GM23248 (cell line): Measurements from ENCODE around the gene RELN. TPM values are rescaled to one million over a fixed set of nuclear protein-coding genes. Genes with fewer than 3 reads are reported as not detected.

ENCODE experiments used
- DNase-seq: peaks from one replicate; pipeline ENCODE4 v3.0.0-alpha.2; 2015
- H2AFZ ChIP-seq: fragments of 200-600 bp; sonication (generic); 2 replicates; pipeline ENCODE4 v1.6.1; 2016; ENCODE audit warnings: antibody characterized with exemption
- H3F3A ChIP-seq: fragments of 200-600 bp; sonication (generic); 2 replicates; pipeline ENCODE4 v1.6.1; 2016; ENCODE audit warnings: mild to moderate bottlenecking, antibody characterized with exemption, mixed run types; ENCODE audit not compliant: insufficient read depth
- H3K27ac ChIP-seq: fragments of 200-600 bp; sonication (generic); 2 replicates; pipeline ENCODE4 v1.5.1; 2016; ENCODE audit warnings: mild to moderate bottlenecking
- H3K27me3 ChIP-seq: fragments of 200-600 bp; sonication (generic); replicated peaks from 2 replicates; pipeline ENCODE4 v1.6.1; 2016; ENCODE audit warnings: mild to moderate bottlenecking; ENCODE audit not compliant: insufficient read depth
- H3K36me3 ChIP-seq: fragments of 200-600 bp; sonication (generic); 2 replicates; pipeline ENCODE4 v1.6.1; 2016; ENCODE audit warnings: low read depth, mild to moderate bottlenecking
- H3K4me1 ChIP-seq: fragments of 200-600 bp; sonication (generic); 2 replicates; pipeline ENCODE4 v1.6.1; 2016; ENCODE audit warnings: mild to moderate bottlenecking; ENCODE audit not compliant: insufficient read depth
- H3K4me2 ChIP-seq: fragments of 200-600 bp; sonication (generic); one replicate; pipeline ENCODE4 v1.6.1; 2016; ENCODE audit warnings: mild to moderate bottlenecking; ENCODE audit not compliant: unreplicated experiment
- H3K4me3 ChIP-seq: fragments of 200-600 bp; sonication (generic); 2 replicates; pipeline ENCODE4 v1.5.1; 2016; ENCODE audit warnings: mild to moderate bottlenecking
- H3K79me2 ChIP-seq: fragments of 200-600 bp; sonication (generic); 2 replicates; pipeline ENCODE4 v1.6.1; 2016; ENCODE audit warnings: mild to moderate bottlenecking; ENCODE audit not compliant: insufficient read depth
- H3K9ac ChIP-seq: fragments of 200-600 bp; sonication (generic); 2 replicates; pipeline ENCODE4 v1.6.1; 2016; ENCODE audit warnings: mild to moderate bottlenecking
- H3K9me2 ChIP-seq: fragments of 200-600 bp; sonication (generic); 2 replicates; pipeline ENCODE4 v1.6.1; 2016; ENCODE audit warnings: mixed run types, mild to moderate bottlenecking, moderate library complexity; ENCODE audit not compliant: insufficient read depth
- H3K9me3 ChIP-seq: fragments of 200-600 bp; sonication (generic); one replicate; pipeline ENCODE4 v1.6.1; 2017; ENCODE audit warnings: low read depth
- H4K20me1 ChIP-seq: fragments of 200-600 bp; sonication (generic); 2 replicates; pipeline ENCODE4 v1.6.0; 2016; ENCODE audit not compliant: insufficient read depth
- EZH2 ChIP-seq: fragments of 200-600 bp; sonication (generic); IDR thresholded peaks from 2 replicates; pipeline ENCODE4 v1.6.1; 2018; ENCODE audit warnings: antibody characterized with exemption, mild to moderate bottlenecking; ENCODE audit not compliant: insufficient read depth, poor library complexity, severe bottlenecking
- EZH2phosphoT487 ChIP-seq: fragments of 200-600 bp; sonication (generic); IDR thresholded peaks from 2 replicates; pipeline ENCODE4 v1.6.1; 2018; ENCODE audit warnings: antibody characterized with exemption, moderate library complexity, mild to moderate bottlenecking, low read depth; ENCODE audit not compliant: insufficient read depth
- WGBS, 2 experiments: methylation state at CpG; one replicate each; pipeline ENCODE4 v1.1.6; 2015 to 2017; ENCODE audit warnings: low lambda C conversion rate in 2 of 2, low coverage in 1 of 2; ENCODE audit errors: missing lambda C conversion rate in 2 of 2; 5-methylcytosine and 5-hydroxymethylcytosine counted together
- in situ Hi-C: fragments of 300-500 bp; cut with MboI; formaldehyde crosslinking; loops from 2 replicates; pipeline ENCODE4 v1.15.0; 2020
- polyA plus RNA-seq: library from polyadenylated mRNA; unstranded; fragments of >200 nt; fragmentation: Nextera tagmentation; extraction: Ambion mirVana; gene quantifications from 2 replicates; pipeline ENCODE4 v1.2.1, GENCODE V29; 2016
- total RNA-seq: library from RNA; depleted of rRNA; stranded (reverse); fragments of >200 nt; shearing (Covaris generic); gene quantifications from 2 replicates; pipeline ENCODE4 v1.2.3, GENCODE V29; 2014

The RELN gene
- total and polyA plus RNA-seq, 2 experiments from 2014 or later: 0.76 to 0.97 TPM

DNA sequence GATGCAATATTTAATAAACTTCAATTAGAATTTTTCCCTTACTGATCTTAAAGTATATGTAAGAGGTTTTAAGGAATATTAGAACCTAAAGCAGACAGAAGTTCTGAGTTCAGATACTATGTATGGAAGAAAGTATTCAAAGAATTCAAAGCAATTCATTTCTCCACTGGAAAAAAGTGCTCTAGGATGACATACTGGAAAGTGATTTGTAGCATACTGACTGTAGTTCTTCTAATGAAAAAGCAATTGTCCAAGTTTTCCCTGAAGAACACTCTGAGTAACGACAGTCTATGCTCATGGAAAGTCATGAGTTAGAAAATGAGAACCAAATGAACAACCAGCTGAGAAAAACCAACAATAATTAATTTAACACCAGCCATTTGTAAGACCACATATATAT is 362.7 kb downstream of the RELN start:
- Histone ChIP-seq H4K20me1 (no peaks in the 10 kb centered on the region), H3K9me3 (peaks cover 2% of the 10 kb centered on the region), H3K4me2 (no peak overlapping the region), H3K79me2 (no peaks in the 10 kb centered on the region), H3K4me3 (no peak overlapping the region), H3K4me1 (peaks cover 12% of the 10 kb centered on the region), H3K27ac (no peak overlapping the region), H3F3A (no peaks in the 10 kb centered on the region), H3K9me2 (no peaks in the 10 kb centered on the region; the same call in 1 of the 2 replicates), H3K27me3 (no peaks in the 10 kb centered on the region), H3K9ac (no peak overlapping the region), H3K36me3 (no peaks in the 10 kb centered on the region), H2AFZ (peak overlapping the region; percentile 25)
- WGBS, 2 experiments: 67 to 79% methylated on average over 1 of the region's 1 CpG
- peak; percentile 27 for DNase-seq
- in situ Hi-C loops: no loop called here
- TF ChIP-seq EZH2: no peak
- TF ChIP-seq EZH2phosphoT487: no peak

DNA sequence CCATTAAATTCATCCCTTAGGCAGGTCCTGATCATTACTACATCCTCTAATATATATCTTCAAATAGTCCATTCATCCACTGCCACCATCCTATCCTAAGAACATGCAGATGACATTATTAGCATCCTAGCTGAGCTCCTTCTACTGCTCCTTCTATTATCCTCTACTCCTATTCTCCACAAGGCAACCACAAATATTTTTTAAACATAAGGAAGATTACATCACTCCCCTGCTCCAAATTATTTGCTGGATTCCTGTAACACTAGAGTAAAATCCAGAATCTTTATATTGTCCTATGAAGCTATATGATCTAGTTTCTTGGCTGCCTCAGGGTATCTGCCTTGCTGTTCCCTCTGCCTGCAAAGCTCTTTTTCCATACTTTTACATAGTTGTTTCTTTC is 367.2 kb downstream of the RELN start:
- Histone ChIP-seq H2AFZ (no peak overlapping the region), H3K9me3 (peaks cover 2% of the 10 kb centered on the region), H3K79me2 (no peaks in the 10 kb centered on the region), H3F3A (no peaks in the 10 kb centered on the region), H3K4me1 (peaks cover 7% of the 10 kb centered on the region), H3K4me3 (no peak overlapping the region), H3K4me2 (no peak overlapping the region), H3K27me3 (no peaks in the 10 kb centered on the region), H3K36me3 (no peaks in the 10 kb centered on the region), H3K9me2 (no peaks in the 10 kb centered on the region), H4K20me1 (no peaks in the 10 kb centered on the region), H3K27ac (no peak overlapping the region), H3K9ac (no peak overlapping the region)
- in situ Hi-C loops: no loop called here
- DNase-seq: peak; percentile 12
- no peak for TF ChIP-seq EZH2
- no peak for TF ChIP-seq EZH2phosphoT487

DNA sequence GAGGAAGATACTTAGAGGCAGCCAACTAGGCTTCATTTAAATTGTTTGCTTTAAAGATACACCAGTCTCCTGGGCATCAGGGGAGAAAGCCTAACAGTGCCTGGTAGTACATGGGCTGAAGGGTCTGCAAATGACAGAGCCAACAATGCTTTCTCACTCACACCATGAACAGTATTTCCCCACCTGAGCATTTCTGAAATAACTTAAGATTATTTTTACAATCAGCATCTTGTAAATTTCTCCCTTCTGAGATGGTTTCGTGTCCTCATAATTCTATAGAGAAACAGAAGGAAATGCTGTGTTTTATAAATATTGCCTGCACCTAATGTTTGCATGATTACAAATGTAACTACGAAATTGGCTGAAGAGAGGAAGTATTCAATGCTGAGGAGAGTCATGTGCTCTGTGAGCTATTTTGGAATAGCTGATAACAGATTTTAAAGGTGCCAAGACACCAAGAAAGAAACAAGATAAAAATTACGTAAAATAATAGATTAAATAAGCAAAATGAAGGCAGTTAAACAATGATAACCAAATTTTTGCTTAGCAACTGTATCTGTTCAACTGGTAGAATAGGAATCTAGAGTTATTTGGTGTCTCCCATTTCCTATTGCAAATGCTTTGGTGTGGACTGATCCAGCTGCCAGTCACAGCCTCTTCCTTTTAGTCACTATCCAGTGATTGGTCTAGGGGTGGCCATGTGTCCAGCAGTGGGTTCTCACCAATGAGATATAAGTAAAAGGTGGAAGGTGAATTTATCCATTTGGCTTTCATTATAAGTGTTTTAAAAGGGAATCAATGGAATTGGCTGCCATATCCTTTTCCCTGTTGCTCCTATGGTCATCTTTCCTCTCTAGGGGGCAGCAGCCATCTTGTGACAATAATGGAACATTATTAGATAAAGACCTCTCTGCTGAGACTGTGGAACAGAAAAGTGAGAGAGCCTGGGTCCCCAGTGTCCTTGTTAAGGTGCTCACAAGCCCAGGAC is 375.5 kb downstream of the RELN start:
- in situ Hi-C loops: no loop called here
- Histone ChIP-seq H2AFZ (peak overlapping the region; percentile 33; the same call in 1 of the 2 replicates), H3K9me3 (no peaks in the 10 kb centered on the region), H3K79me2 (no peaks in the 10 kb centered on the region), H3K4me1 (no peaks in the 10 kb centered on the region), H4K20me1 (no peaks in the 10 kb centered on the region), H3K4me2 (no peak overlapping the region), H3K27ac (no peak overlapping the region), H3K36me3 (no peaks in the 10 kb centered on the region), H3F3A (no peaks in the 10 kb centered on the region), H3K9me2 (no peaks in the 10 kb centered on the region), H3K9ac (no peak overlapping the region), H3K27me3 (no peaks in the 10 kb centered on the region), H3K4me3 (no peak overlapping the region)
- peak; percentile 52 for DNase-seq
- WGBS, 2 experiments: 52 to 60% methylated on average over 3 of the region's 3 CpGs
- TF ChIP-seq EZH2phosphoT487: no peak
- TF ChIP-seq EZH2: no peak

DNA sequence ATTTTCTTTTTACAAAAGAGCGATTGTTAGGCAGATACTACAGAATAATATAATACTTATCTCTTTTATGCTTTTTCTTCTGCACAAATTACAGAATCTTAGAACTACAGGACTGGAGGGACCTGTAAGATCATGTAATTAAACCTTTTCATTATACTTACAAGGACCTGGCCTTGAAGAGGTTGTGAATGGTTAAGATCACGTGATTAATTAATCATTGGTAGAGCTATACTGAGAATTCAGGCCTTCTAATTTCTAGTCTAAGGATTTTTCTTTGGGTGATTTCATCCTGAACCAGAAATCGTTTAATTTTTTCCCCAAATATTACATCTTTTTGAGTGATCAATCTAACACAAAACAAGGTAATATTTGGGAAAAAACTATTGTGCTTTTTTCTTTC is 379.7 kb downstream of the RELN start:
- no peak overlapping the region for H3K27ac ChIP-seq
- H3K9ac ChIP-seq: no peak overlapping the region
- no peak for TF ChIP-seq EZH2
- TF ChIP-seq EZH2phosphoT487: no peak
- no peaks in the 10 kb centered on the region for H3F3A ChIP-seq
- no peaks in the 10 kb centered on the region for H3K9me2 ChIP-seq
- WGBS, 2 experiments: 73 to 76% methylated on average over 3 of the region's 3 CpGs
- no peaks in the 10 kb centered on the region for H3K4me1 ChIP-seq
- no peaks in the 10 kb centered on the region for H3K36me3 ChIP-seq
- H4K20me1 ChIP-seq: no peaks in the 10 kb centered on the region
- no peaks in the 10 kb centered on the region for H3K79me2 ChIP-seq
- H3K4me3 ChIP-seq: no peak overlapping the region
- H3K27me3 ChIP-seq: no peaks in the 10 kb centered on the region
- in situ Hi-C loops: no loop called here
- DNase-seq: no peak
- H3K4me2 ChIP-seq: no peak overlapping the region
- H2AFZ ChIP-seq: peak overlapping the region; percentile 32; the same call in 1 of the 2 replicates
- no peaks in the 10 kb centered on the region for H3K9me3 ChIP-seq
